Measurements from ENCODE around the gene MAL. TPM values are rescaled to one million over a fixed set of nuclear protein-coding genes. Genes with fewer than 3 reads are reported as not detected.

Gene MAL
- total and polyA plus RNA-seq, 2 of the 8 experiments (the other 6 are each of a cell fraction or from before 2014, with no cell fraction given) = not detected

DNA sequence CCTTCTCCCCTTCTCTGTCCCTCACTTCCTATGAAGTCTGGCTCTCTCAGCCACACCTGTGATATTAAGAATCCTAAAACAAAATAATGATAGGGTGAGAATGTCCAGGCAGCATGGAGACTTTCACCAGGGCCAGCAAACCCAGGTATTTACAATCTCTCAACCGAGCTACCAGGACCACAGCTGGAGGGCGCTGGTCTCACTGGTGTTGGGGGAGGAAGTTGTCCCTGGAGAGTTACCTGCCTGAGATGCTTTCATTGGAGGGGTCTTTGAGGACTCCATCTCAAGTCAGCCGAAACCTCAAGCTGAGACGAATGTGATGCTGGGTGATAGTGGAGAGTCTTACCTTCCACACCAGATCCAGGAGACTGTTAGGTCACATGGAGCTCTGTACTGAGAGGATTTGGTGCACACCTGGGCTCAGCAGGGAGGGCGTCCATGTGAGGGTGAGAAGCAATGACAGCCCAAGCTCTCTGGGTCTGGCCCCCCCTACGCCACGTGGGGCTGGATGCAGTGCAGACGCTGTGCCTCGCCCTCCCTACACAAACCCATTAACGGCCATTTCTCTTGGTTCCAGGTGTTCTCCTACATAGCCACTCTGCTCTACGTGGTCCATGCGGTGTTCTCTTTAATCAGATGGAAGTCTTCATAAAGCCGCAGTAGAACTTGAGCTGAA lies 27.4 kb downstream of the MAL start (continued):
- no peak for TF ChIP-seq KDM4A (IDR thresholded peaks at IDR 0.05; ENCODE audit: low read depth, low read length, severe bottlenecking)
- TF ChIP-seq SP4 (IDR thresholded peaks at IDR 0.05; ENCODE audit: low read length) = no peak
- TF ChIP-seq BACH1 (IDR thresholded peaks at IDR 0.05; ENCODE audit: low read length) = no peak

Data from H1 (cell line).